CD1c-positive myeloid dendritic cell (primary cell): Measurements from ENCODE around the gene ODAD2.
A peak's percentile ranks its signal among the peaks of the same experiment; 100 is the strongest.

Experiments
- DNase-seq: peaks from one replicate; pipeline ENCODE4 v3.0.0-alpha.2; 2016; ENCODE audit errors: extremely low spot score

The ODAD2 gene

GRCh38 chr10:27857616-27858015 lies 141.3 kb downstream of the ODAD2 start:
- no peak for DNase-seq

- peak; percentile 74 for DNase-seq
Observed at GRCh38 chr10:27844223-27844622, 154.7 kb downstream of the ODAD2 start.

GRCh38 chr10:27838901-27839300 lies 160.0 kb downstream of the ODAD2 start:
- DNase-seq, result no peak

- no peak for DNase-seq
Observed at GRCh38 chr10:27838361-27838760, 160.5 kb downstream of the ODAD2 start.

GRCh38 chr10:27834476-27834875 lies 164.4 kb downstream of the ODAD2 start:
- DNase-seq, result no peak

- no peak for DNase-seq
Observed at GRCh38 chr10:27833792-27834191, 165.1 kb downstream of the ODAD2 start.

GRCh38 chr10:27832826-27833225 lies 166.1 kb downstream of the ODAD2 start:
- no peak for DNase-seq

- peak; percentile 20 for DNase-seq
Observed at GRCh38 chr10:27826369-27826768, 172.5 kb downstream of the ODAD2 start.

GRCh38 chr10:27822301-27822700 lies 176.6 kb downstream of the ODAD2 start:
- DNase-seq, result no peak

- no peak for DNase-seq
Observed at GRCh38 chr10:27820637-27821036, 178.2 kb downstream of the ODAD2 start.

- DNase-seq, result no peak
Observed at GRCh38 chr10:27819781-27820531, 178.9 kb downstream of the ODAD2 start.

GRCh38 chr10:27816320-27816719 lies 182.6 kb downstream of the ODAD2 start:
- peak; percentile 59 for DNase-seq

GRCh38 chr10:27815846-27816245 lies 183.0 kb downstream of the ODAD2 start:
- peak; percentile 25 for DNase-seq

- peak; percentile 1 for DNase-seq
Observed at GRCh38 chr10:27815261-27815660, 183.6 kb downstream of the ODAD2 start.

- DNase-seq, result no peak
Observed at GRCh38 chr10:27805180-27805579, 193.7 kb downstream of the ODAD2 start.

- DNase-seq, result no peak
Observed at GRCh38 chr10:27804136-27804535, 194.7 kb downstream of the ODAD2 start.

GRCh38 chr10:27801171-27801785 lies 197.6 kb downstream of the ODAD2 start:
- no peak for DNase-seq

GRCh38 chr10:27799046-27799445 lies 199.8 kb downstream of the ODAD2 start:
- no peak for DNase-seq

GRCh38 chr10:27794157-27794556 lies 204.7 kb downstream of the ODAD2 start:
- DNase-seq, result no peak

GRCh38 chr10:27792216-27792615 lies 206.7 kb downstream of the ODAD2 start:
- no peak for DNase-seq

- no peak for DNase-seq
Observed at GRCh38 chr10:27784272-27784671, 214.6 kb downstream of the ODAD2 start.

- peak; percentile 71 for DNase-seq
Observed at GRCh38 chr10:27783660-27784059, 215.2 kb downstream of the ODAD2 start.

GRCh38 chr10:27779462-27780015 lies 219.3 kb downstream of the ODAD2 start:
- DNase-seq, result no peak
